GM21381 (cell line): ENCODE measurements around the gene TRIM74.
"Not testable (repeated sequence)": the region's sequence is repeated elsewhere in the genome, so short reads cannot be mapped to it uniquely, and the experiment has no call there.

ENCODE experiments used
- ATAC-seq: cut with Tn5 transposase; IDR thresholded peaks from one replicate; pipeline ENCODE4 v1.9.1; 2021; ENCODE audit warnings: mild to moderate bottlenecking, moderate library complexity; ENCODE audit not compliant: unreplicated experiment

TRIM74 gene

GRCh38 chr7:72960626-72961345 lies 8.5 kb downstream of the TRIM74 start:
- ATAC-seq: not testable (repeated sequence)

- not testable (repeated sequence) for ATAC-seq
Observed at GRCh38 chr7:72960029-72960428, 9.2 kb downstream of the TRIM74 start.

- peak; percentile 92 for ATAC-seq
Observed at GRCh38 chr7:72954563-72955198, 14.6 kb downstream of the TRIM74 start.

- ATAC-seq: peak; percentile 41
Observed at GRCh38 chr7:72953901-72954562, 15.2 kb downstream of the TRIM74 start.

GRCh38 chr7:72950432-72950831 lies 18.8 kb downstream of the TRIM74 start:
- not testable (repeated sequence) for ATAC-seq

- ATAC-seq: not testable (repeated sequence)
Observed at GRCh38 chr7:72949686-72950085, 19.6 kb downstream of the TRIM74 start.

- ATAC-seq: not testable (repeated sequence)
Observed at GRCh38 chr7:72949276-72949675, 20.0 kb downstream of the TRIM74 start.

GRCh38 chr7:72948714-72949113 lies 20.6 kb downstream of the TRIM74 start:
- ATAC-seq: not testable (repeated sequence)

- not testable (repeated sequence) for ATAC-seq
Observed at GRCh38 chr7:72946130-72946745, 23.0 kb downstream of the TRIM74 start.

- not testable (repeated sequence) for ATAC-seq
Observed at GRCh38 chr7:72945597-72945996, 23.7 kb downstream of the TRIM74 start.

- ATAC-seq: not testable (repeated sequence)
Observed at GRCh38 chr7:72944937-72945336, 24.3 kb downstream of the TRIM74 start.

- not testable (repeated sequence) for ATAC-seq
Observed at GRCh38 chr7:72942956-72943355, 26.3 kb downstream of the TRIM74 start.

GRCh38 chr7:72942022-72942705 lies 27.1 kb downstream of the TRIM74 start:
- not testable (repeated sequence) for ATAC-seq

GRCh38 chr7:72928216-72928615 lies 41.0 kb downstream of the TRIM74 start:
- not testable (repeated sequence) for ATAC-seq

GRCh38 chr7:72927791-72928190 lies 41.5 kb downstream of the TRIM74 start:
- not testable (repeated sequence) for ATAC-seq

- no peak for ATAC-seq
Observed at GRCh38 chr7:72925546-72926120, 43.6 kb downstream of the TRIM74 start.

- ATAC-seq: peak; percentile 93
Observed at GRCh38 chr7:72924733-72925545, 44.3 kb downstream of the TRIM74 start, which contains the start of gene POM121. Gene POM121 (plus strand): TSS chr7:72925095. CDS start chr7:72925122, 27 bp downstream.

- ATAC-seq: peak; percentile 4
Observed at GRCh38 chr7:72924386-72924732, 44.9 kb downstream of the TRIM74 start.

- ATAC-seq: no peak
Observed at GRCh38 chr7:72919256-72919775, 50.0 kb downstream of the TRIM74 start.
